VCaP (cell line): ENCODE results near the gene RDH13.

ENCODE experiments used
- H3K27ac ChIP-seq: fragments of 450-650 bp; 2 replicates; pipeline ENCODE4 v1.5.1; 2017
- CTCF ChIP-seq: fragments of 450-650 bp; conservative IDR thresholded peaks from 2 replicates; pipeline ENCODE4 v1.5.1; 2017; ENCODE audit warnings: mild to moderate bottlenecking, moderate library complexity

Gene RDH13

GRCh38 chr19:55095260-55096060, 32.5 kb upstream of the RDH13 start:
- H3K27ac ChIP-seq: no peak overlapping the region
- TF ChIP-seq CTCF: no peak

GRCh38 chr19:55094456-55095259, 31.7 kb upstream of the RDH13 start:
- TF ChIP-seq CTCF: no peak
- H3K27ac ChIP-seq: no peak overlapping the region

- TF ChIP-seq CTCF: no peak
These were observed 29.7 kb upstream of the RDH13 start for GRCh38 chr19:55092423-55093318.

GRCh38 chr19:55091955-55092354, 29.0 kb upstream of the RDH13 start:
- TF ChIP-seq CTCF: no peak
- no peak overlapping the region for H3K27ac ChIP-seq

More at GRCh38 chr19:55092423-55093318, 29.7 kb upstream of the RDH13 start:
- H3K27ac ChIP-seq: no peak overlapping the region

- no peak overlapping the region for H3K27ac ChIP-seq
- TF ChIP-seq CTCF: no peak
These were observed 28.4 kb upstream of the RDH13 start for GRCh38 chr19:55091126-55091910.

GRCh38 chr19:55090564-55090963, 27.6 kb upstream of the RDH13 start:
- no peak for TF ChIP-seq CTCF
- H3K27ac ChIP-seq: no peak overlapping the region
